ENCODE results near the gene KRTAP10-1.
A peak's percentile ranks its signal among the peaks of the same experiment; 100 is the strongest.

The KRTAP10-1 gene

DNA sequence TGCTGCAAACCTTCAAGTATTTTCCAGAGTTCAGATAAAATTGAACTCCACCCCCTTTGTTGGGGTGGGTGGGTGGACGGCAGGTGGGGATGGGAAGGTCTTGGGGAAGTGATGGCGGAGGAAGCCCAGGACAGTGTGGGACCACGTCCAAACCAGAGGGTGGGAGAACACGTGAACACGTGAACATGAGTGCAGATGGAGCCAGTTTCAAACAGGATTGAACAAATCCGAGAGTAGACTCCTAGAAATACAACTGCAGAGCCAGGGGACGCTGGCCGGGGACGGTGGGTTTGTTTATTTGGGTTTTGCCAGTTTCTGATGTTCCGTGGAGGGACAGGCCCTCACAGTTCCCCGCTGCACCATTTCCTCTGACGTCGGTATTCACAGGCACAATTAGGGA is 8.4 kb upstream of the KRTAP10-1 start:
- H3K79me2 ChIP-seq (ENCODE audit: insufficient read depth, low read length) = no peaks in the 10 kb centered on the region
- no peak overlapping the region for H3K27ac ChIP-seq (ENCODE audit: low read depth, low read length)
- no peak overlapping the region for H3K9ac ChIP-seq (ENCODE audit: low read length)
- 0 out of 2 replicates have a peak, but pooled peaks cover 4% of the 10 kb centered on the region for H3K36me3 ChIP-seq (ENCODE audit: low read length)
- no peak overlapping the region for H3K4me2 ChIP-seq (ENCODE audit: low read depth, low read length, poor library complexity, severe bottlenecking)
- 0 out of 2 replicates have a peak, but pooled peaks cover 5% of the 10 kb centered on the region for H3K9me3 ChIP-seq (ENCODE audit: insufficient read depth, low read length)
- no peak for TF ChIP-seq EZH2phosphoT487 (conservative IDR thresholded peaks at IDR 0.05; ENCODE audit: low read length)
- TF ChIP-seq, protein P1, sequence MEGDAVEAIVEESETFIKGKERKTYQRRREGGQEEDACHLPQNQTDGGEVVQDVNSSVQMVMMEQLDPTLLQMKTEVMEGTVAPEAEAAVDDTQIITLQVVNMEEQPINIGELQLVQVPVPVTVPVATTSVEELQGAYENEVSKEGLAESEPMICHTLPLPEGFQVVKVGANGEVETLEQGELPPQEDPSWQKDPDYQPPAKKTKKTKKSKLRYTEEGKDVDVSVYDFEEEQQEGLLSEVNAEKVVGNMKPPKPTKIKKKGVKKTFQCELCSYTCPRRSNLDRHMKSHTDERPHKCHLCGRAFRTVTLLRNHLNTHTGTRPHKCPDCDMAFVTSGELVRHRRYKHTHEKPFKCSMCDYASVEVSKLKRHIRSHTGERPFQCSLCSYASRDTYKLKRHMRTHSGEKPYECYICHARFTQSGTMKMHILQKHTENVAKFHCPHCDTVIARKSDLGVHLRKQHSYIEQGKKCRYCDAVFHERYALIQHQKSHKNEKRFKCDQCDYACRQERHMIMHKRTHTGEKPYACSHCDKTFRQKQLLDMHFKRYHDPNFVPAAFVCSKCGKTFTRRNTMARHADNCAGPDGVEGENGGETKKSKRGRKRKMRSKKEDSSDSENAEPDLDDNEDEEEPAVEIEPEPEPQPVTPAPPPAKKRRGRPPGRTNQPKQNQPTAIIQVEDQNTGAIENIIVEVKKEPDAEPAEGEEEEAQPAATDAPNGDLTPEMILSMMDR (IDR thresholded peaks at IDR 0.05; ENCODE audit: insufficient read depth, low read length, poor library complexity, severe bottlenecking) = no peak
- H3K9me2 ChIP-seq (replicated peaks; ENCODE audit: insufficient read depth, low read length) = no peaks in the 10 kb centered on the region
- H3F3A ChIP-seq (ENCODE audit: insufficient read depth) = no peaks in the 10 kb centered on the region
- H4K20me1 ChIP-seq (ENCODE audit: low read depth, low read length) = no peaks in the 10 kb centered on the region
- H3K4me3 ChIP-seq (ENCODE audit: insufficient read depth, low read length, poor library complexity, severe bottlenecking) = no peak overlapping the region
- H2AFZ ChIP-seq (ENCODE audit: low read depth, low read length, severe bottlenecking) = no peak overlapping the region
- H3K27me3 ChIP-seq (ENCODE audit: low read length) = no peaks in the 10 kb centered on the region

DNA sequence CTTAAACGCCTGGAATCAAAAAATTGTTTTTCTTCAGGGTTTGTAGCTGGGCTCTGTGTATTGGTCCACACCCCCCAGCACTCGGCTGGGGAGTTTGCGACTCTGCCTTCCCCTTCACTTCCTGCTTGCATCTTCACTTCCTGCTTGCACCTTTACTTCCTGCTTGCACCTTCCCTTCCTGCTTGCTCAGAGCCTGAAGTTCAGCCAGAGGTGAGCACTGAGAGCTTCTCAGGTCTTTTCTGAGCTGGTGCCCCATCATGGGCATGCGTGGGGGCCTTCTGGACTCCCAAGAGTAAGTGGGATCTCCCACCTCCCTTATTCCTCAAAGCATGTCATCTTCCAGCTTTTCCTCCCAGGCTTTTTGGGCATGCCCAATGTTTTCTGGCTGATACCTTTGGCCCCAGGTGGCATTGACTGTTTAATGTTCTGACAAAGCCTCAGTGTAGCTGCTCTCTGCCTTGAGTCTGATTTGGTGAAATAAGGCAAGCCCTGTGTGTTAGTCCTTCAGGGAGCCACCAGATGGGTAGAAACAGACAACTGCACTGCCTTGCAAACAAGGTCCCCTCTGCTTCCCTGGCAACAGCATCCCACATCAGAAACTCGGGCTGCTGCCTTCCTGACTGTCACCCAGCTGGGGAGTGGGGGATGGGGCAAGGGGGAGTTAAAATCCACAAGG is 7.8 kb upstream of the KRTAP10-1 start:
- peak overlapping the region; percentile 88 for H2AFZ ChIP-seq (ENCODE audit: low read depth, low read length, severe bottlenecking)
- H3F3A ChIP-seq (ENCODE audit: insufficient read depth) = no peaks in the 10 kb centered on the region
- no peak overlapping the region for H3K27ac ChIP-seq (ENCODE audit: low read depth, low read length)
- H3K9ac ChIP-seq (ENCODE audit: low read length) = peak overlapping the region; percentile 16; the same call in 1 of the 2 replicates
- H3K27me3 ChIP-seq (ENCODE audit: low read length) = no peaks in the 10 kb centered on the region
- TF ChIP-seq, protein P1 (IDR thresholded peaks at IDR 0.05; ENCODE audit: insufficient read depth, low read length, poor library complexity, severe bottlenecking) = no peak
- no peak for TF ChIP-seq EZH2phosphoT487 (conservative IDR thresholded peaks at IDR 0.05; ENCODE audit: low read length)
- H3K79me2 ChIP-seq (ENCODE audit: insufficient read depth, low read length) = no peaks in the 10 kb centered on the region
- 0 out of 2 replicates have a peak, but pooled peaks cover 4% of the 10 kb centered on the region for H3K36me3 ChIP-seq (ENCODE audit: low read length)
- no peaks in the 10 kb centered on the region for H3K9me2 ChIP-seq (replicated peaks; ENCODE audit: insufficient read depth, low read length)
- no peak overlapping the region for H3K4me3 ChIP-seq (ENCODE audit: insufficient read depth, low read length, poor library complexity, severe bottlenecking)
- H3K9me3 ChIP-seq (ENCODE audit: insufficient read depth, low read length) = 0 out of 2 replicates have a peak, but pooled peaks cover 11% of the 10 kb centered on the region
- H4K20me1 ChIP-seq (ENCODE audit: low read depth, low read length) = no peaks in the 10 kb centered on the region
- peak overlapping the region; percentile 43 for H3K4me2 ChIP-seq (ENCODE audit: low read depth, low read length, poor library complexity, severe bottlenecking)

DNA sequence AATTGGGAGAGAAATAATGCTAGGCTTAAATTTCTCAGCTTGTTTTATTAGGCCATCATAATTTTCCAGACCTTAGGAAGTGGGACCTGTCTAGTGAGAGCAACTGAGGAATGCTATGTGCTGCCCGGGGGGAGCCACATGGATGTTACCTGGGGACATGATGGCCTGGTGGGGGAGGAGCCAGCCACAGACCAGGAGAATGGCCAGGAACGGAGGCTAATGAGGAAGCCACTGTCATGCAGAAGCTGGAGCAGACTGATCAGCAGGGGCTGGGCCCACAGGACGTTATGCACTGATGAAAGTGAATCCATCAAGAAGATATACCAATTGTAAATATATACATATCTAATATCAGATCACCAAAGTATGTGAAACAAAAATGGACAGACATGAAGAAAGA is 4.6 kb upstream of the KRTAP10-1 start:
- no peaks in the 10 kb centered on the region for H3K27me3 ChIP-seq (ENCODE audit: low read length)
- 0 out of 2 replicates have a peak, but pooled peaks cover 12% of the 10 kb centered on the region for H3K9me3 ChIP-seq (ENCODE audit: insufficient read depth, low read length)
- no peak overlapping the region for H3K4me2 ChIP-seq (ENCODE audit: low read depth, low read length, poor library complexity, severe bottlenecking)
- H3K9ac ChIP-seq (ENCODE audit: low read length) = no peak overlapping the region
- H3K36me3 ChIP-seq (ENCODE audit: low read length) = 0 out of 2 replicates have a peak, but pooled peaks cover 4% of the 10 kb centered on the region
- H3K4me3 ChIP-seq (ENCODE audit: insufficient read depth, low read length, poor library complexity, severe bottlenecking) = no peak overlapping the region
- no peaks in the 10 kb centered on the region for H4K20me1 ChIP-seq (ENCODE audit: low read depth, low read length)
- H3K27ac ChIP-seq (ENCODE audit: low read depth, low read length) = no peak overlapping the region
- H2AFZ ChIP-seq (ENCODE audit: low read depth, low read length, severe bottlenecking) = no peak overlapping the region
- no peaks in the 10 kb centered on the region for H3F3A ChIP-seq (ENCODE audit: insufficient read depth)
- no peaks in the 10 kb centered on the region for H3K79me2 ChIP-seq (ENCODE audit: insufficient read depth, low read length)
- TF ChIP-seq EZH2phosphoT487 (conservative IDR thresholded peaks at IDR 0.05; ENCODE audit: low read length) = no peak
- TF ChIP-seq, protein P1 (IDR thresholded peaks at IDR 0.05; ENCODE audit: insufficient read depth, low read length, poor library complexity, severe bottlenecking) = no peak
- H3K9me2 ChIP-seq (replicated peaks; ENCODE audit: insufficient read depth, low read length) = no peaks in the 10 kb centered on the region

Data from SU-DHL-6 (cell line).